ENCODE results near the gene PPP1R9A. TPM values are rescaled to one million over a fixed set of nuclear protein-coding genes. Genes with fewer than 3 reads are reported as not detected.

PPP1R9A gene
- total RNA-seq, 1 donor from 2014 or later: 30.5 TPM

DNA sequence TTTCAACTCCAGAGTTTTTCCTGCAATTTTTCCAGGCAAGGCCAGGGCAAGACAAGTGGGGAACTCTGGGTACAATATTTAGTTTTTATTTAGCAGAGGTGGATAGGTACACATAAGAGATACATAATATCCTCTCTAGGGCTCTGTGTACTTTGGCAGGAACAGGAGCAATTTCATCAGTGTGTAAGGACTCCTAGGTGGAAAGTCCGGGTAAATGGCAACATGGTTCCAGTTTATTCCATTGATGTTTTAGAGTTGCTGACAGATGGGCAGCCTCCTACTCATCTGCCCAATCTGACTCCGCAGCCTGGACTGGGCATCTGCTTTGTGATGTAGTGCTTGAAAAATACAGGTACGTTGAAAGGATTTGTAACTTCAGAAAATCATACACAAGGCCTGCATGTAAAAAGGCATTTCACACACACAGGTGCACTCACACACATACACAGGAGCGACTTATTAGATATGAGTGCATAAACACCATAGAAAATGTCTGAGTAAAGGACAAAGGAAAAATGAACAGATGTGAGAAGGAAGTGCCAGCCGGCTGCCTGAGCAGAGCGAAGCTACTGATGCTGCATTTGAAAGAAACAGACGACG is 411.2 kb downstream of the PPP1R9A start:
- no peak for DNase-seq (ENCODE audit: low spot score)

DNA sequence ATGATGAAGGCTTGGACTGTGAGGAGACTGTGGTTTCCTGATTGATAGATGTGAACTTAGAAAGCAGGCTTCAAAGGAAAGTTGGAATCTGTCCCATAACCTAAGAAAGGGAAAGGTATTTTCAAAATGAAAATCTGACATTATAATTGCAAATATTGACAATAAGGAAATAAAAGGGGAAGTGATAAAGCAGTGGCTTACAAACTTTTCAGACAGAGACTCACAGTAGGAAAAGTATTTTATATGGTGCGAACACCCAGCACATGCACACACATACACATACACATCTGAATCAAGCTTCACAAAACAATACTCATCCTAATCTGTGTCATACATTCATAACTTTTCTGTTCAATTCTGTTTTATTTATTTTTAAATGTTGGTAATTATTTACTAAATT is 412.2 kb downstream of the PPP1R9A start:
- no peak for DNase-seq (ENCODE audit: low spot score)

DNA sequence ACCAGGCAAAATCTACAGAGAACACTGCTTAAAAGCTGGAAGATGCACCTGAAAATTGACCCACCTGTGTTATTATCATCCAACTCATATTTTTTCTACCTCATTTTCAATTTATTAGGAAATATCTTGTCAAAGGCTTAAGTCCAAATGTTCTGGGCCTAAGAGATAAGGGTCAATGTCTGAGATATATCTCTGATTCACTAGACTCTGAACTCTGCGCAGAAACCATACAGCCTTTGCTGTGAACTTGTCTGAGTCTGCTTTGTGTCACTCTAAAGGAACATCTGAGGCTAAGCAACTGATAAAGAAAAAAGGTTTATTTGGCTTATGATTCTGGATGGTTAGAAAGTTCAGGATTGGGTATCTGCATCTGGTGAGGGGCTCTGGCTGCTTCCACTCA is 413.3 kb downstream of the PPP1R9A start:
- DNase-seq (ENCODE audit: low spot score): no peak

DNA sequence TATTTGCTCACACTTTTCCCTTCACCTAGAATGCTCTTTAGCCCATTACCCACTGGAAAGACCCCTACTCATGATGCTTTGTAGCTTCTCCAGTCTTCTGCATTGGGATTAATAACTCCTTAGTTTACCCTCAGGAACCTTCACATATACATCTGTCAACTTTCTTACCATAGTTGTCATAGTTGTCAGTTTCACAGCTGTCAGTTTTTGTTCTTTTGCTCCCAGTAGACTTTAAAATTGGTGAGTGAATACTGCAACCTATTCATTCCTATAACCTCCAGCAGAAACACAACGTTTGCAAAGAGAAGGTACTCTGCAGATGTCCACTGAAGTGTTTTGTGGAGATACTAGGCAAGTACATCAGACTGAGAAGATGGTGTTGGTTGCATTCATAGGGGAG is 414.3 kb downstream of the PPP1R9A start:
- DNase-seq (ENCODE audit: low spot score): no peak

DNA sequence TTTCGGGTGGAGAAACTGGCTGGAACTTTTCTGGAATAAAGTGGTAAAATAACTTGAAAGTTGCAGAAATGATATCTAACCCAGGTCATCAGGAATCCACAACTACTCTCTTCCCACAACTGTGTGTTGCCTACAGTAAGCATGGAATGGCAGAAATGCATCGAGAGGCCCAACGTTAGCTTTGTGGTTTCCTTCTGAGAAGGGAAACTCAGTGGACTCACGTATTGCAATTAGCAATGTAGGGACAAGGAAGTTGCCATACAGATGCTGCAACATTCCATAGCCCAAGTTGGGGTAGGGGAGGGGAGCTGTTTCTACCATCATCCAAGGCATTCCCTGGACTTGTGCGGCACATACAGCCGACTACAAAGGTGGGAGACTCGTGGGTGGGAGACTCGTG is 415.0 kb downstream of the PPP1R9A start:
- no peak for DNase-seq (ENCODE audit: low spot score)

DNA sequence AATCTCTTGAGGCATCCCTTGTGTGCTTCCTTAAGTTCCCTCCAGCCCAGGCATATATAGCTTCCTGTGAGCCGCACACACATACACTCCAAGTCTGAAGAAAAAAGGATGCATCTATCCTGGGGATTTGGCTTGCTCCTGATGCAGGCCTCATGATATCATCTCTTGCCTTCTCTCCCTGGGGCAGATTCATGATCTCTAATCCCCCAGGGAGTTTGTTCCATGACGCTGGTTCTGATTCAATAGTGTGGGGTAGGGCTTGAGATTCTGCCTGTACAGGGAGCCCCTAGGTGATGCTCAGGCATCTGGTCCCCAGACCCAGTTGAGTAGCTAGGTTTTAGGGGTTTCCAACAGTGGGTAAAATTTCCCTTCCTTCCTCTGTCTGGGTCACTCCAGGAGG is 415.5 kb downstream of the PPP1R9A start:
- no peak for DNase-seq (ENCODE audit: low spot score)

DNA sequence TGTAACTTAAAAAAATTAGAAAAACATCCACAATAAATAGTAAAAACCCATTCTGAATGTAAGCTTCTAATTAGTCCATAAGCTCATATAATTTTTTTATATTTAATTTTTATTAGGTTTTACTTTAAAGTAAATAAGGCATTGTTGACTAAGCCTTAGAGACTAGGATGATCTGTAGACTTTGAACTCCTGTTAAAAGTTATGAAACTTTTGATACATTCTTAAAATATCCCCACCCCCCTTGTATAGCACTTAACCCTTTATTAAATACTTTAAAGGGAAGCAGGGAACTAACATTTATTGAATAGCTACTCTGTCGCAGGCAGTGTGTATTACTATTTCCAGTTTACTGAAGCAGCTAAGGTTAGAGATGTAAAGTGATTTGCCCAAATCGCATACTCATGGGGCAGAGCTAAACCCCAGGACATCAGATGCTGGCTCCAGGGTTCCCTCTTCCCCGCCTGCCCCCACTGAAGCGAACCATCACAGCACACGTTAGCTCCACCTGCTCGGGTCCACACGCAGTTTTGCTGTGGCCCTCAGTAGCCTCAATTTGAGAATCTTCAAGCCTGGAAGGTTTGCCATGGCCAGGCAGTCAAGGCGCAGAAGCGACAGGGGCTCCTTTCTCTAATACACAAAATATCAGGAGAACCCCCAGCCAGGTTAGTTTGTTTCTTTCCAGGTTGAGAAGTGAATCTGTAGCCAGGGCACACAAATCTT is 416.2 kb downstream of the PPP1R9A start:
- DNase-seq (ENCODE audit: low spot score): no peak

DNA sequence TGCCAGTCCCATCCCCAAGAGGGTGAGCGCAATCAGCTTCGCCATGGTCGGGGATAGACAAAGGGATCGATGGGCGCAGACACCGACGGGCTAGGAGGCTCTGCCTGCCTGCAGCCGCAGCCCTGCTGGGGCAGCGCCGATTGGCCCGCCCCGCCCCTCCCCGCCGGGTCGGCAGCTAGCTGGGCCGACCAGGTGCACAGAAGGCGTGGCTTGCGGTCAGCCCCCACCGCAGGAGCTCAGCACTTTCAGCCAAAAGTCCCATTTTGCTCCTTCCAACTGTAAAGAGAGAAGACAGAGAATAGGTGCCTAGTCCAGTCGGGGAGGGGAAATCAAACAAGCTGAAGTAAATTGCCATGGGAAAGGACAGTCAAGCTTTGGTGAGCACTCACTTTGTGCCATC is 417.0 kb downstream of the PPP1R9A start, which contains the start of gene PON1:
Gene PON1, minus strand, starts transcription at position 102 of the 400 bp plus-strand sequence. Its CDS starts 57 bp downstream, at position 45.
- peak; percentile 19 for DNase-seq (ENCODE audit: low spot score)

DNA sequence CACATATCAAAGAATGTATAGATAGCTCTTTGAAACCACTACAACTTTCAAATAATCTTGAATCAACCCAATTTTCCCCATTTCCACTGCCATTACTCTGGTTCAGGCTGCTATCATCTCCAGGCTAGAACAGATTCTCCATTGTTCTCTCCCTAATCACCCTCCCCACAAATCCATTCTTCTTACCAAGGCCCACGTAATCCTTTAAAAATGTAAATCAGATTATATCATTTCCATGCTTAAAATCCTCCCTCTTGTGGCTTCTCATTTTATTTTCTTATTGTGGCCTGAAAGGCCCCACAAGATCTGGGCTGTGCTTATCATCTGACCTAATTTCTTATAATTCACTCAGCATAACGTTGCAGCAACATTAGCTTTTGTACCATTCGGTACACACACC is 420.0 kb downstream of the PPP1R9A start:
- DNase-seq (ENCODE audit: low spot score): no peak

DNA sequence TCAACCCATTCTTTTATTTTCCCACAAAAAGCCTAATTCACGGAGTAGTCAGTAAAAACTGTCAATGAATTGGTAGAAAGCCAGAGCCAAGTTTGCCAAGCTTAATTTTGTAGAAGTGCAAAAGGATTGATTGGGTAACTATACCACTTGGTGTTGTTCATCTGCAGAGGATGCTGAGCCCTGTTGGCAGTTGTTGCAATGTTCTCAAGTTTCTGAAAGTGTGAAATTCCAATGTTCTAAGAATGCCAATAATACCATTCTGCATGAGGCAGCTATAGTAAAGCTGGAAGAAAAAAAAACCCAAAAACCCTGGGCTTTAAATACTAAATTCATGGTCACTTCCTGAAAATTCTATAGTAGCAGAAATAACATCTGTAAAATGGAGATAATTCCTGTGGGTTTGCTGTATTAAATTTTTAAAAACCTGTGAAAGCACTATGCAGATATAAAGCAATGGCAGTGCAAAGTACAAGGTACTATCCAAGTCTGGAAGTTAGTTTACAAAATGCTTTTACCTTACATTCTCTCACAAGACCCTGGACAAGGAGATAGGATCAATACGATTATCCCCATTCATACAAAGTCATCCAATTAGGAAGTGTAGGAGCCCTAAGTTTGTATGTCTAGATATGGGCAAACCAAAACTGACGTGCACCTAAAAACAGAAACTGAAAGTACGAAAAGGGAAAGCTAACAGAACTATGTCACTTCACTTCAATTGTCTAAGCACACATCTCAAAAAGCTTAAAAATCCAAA is 423.0 kb downstream of the PPP1R9A start:
- DNase-seq (ENCODE audit: low spot score): no peak

DNA sequence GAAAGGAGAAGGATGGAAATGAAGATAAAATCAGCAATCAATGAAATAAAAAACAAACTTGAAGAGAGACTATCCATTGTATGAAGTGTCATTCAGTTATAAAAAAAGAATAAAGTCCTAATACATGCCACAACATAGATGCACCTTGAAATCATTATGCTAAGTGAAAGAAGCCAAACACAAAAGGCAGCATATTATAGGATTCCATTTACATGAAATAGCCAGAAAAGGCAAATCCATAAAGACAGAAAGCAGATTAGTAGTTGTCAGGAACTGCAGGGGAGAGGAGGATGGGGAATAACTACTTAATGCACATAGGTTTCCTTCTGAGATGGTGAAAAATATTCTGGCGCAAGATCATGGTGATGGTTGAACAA is 423.6 kb downstream of the PPP1R9A start:
- no peak for DNase-seq (ENCODE audit: low spot score)

DNA sequence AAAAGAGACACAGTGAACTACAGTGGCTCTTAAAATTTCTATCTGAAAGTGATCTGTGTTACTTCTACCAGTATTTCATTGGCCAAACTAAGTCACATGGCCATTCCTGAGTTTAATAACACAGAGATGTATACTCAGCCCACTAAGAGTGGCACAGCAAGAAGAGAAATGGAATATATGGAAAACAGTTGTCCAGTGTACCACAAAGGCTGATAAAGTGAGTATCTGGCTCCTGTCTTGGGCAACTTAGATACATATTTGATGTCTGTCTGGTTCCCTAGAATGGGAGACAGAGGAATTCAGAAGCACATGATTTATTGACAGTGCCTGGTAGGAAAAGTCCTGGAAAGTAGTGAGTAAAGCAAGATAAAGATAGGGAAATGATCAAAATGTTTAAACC is 427.1 kb downstream of the PPP1R9A start:
- no peak for DNase-seq (ENCODE audit: low spot score)

DNA sequence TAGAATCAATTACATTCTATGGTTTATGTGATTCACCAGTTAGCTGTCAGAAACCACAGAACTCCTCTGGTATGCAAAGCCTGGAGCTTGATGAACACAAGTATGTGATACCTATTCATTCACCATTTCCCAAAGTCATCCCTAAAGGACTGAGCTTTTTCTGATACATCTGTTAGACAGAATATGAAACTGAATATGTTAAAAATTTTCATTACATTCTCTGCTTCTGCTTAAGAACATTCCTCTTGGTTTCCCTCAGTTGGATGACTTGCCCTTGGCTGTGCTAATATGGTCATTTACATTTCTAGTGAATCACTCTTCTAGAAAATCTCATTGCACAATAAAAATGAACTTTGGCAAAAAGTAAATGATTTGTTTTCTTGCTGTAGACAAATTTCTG is 427.7 kb downstream of the PPP1R9A start:
- no peak for DNase-seq (ENCODE audit: low spot score)

DNA sequence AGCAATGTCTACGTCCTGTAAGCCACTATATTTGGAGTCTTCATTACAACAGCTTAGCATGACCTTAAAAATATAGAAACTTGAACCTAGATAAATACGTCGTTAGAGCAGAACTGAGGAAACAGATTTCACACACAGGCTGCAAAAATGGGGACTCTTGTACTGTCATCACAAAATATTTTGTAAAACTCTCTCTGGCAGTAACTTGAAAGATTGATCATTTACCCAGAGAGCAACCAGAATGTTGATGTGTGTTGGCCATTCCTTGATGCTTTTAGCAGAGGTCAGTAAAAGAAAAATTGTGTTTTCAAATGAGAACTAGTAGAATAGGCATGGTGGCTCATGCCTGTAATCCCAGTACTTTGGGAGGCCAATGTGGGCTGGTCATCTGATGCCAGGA is 431.4 kb downstream of the PPP1R9A start:
- no peak for DNase-seq (ENCODE audit: low spot score)

DNA sequence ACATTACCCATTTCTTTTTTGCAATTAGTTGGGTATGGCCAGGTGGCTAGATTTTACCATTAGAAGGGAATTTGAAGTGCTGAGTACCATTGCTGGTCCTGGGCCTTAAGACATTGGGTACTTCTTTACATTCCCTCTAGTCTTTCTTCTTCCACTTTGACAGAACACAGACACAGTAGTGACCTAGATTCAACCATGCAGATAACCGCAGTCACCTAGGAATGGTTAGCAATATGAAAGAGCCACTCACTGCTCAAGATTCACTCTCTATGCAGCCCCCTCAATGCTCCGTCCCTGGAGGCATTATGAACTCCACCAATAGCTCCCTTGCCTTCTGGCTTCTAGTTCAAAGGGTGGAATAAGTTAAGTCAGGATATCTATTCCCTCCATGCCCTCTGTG is 433.1 kb downstream of the PPP1R9A start:
- no peak for DNase-seq (ENCODE audit: low spot score)

DNA sequence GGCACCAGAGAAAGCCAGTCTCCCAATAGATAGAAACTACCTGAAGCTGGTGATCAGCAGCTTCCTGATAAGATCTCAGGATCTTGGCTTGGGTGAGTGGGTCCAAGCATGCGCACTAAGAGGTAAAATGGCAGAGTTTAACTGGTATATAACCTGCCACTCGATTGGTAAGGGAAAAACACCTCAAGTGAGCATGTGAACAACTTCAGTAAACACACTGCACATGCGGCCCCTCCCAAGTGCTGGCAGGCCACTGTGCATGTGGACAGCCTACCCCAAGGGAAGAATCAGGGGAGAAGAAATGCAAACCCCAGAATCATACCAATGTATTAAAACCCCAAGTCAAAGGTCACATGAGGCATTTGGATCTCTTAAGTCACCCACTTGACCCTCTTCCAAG is 434.6 kb downstream of the PPP1R9A start:
- no peak for DNase-seq (ENCODE audit: low spot score)

DNA sequence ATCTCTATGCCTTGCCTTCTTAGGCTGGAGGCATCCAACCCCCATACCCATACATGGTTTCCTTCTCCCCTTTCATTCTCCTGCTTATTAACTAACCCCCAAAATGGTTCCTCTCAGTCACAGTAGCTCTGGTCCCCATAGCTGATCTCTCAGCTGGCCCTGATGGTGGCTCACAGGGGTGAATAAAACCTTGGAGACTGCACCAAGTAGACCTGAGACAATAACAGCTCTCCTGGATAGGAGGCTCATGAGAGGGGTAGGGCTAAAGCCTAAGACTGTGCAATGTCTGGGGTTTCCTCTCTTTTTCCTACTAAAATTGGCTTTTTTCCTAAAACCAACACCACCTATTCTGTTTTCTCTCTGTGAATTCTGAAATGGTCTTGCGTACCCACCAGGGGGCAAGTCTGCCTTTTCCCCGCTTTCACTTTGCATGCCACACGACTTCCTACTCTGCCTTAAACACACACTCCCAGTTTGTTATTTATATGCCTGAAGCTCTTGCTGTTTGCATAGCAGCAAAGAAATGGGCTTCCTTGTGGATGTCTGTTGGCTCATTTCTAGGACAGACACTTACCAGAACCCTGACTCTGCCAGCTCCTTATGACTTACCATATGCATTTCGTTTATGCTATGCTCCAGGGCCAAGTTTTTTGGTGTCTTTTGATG is 435.4 kb downstream of the PPP1R9A start:
- DNase-seq (ENCODE audit: low spot score): no peak

Measured in mucosa of gallbladder (tissue), 1 donor.